Activated CD8-positive, alpha-beta memory T cell treated with anti-CD3 and anti-CD28 coated beads for 36 hours (primary cell): Measurements from ENCODE around the gene UROC1. TPM values are rescaled to one million over a fixed set of nuclear protein-coding genes. Genes with fewer than 3 reads are reported as not detected.

ENCODE experiments used
- CTCF ChIA-PET: fragments of 350-600 bp; sonication (Branson Sonifier 250); formaldehyde crosslinking; loops from one replicate; lab custom pipeline; 2021; ENCODE audit warnings: antibody characterized with exemption; lab: Charles Lee
- POLR2A ChIA-PET: fragments of 350-600 bp; sonication (Branson Sonifier 250); formaldehyde crosslinking; loops from one replicate; lab custom pipeline; 2021; ENCODE audit warnings: antibody characterized with exemption; lab: Charles Lee
- total RNA-seq, 2 experiments: library from RNA; stranded (reverse); gene quantifications; one replicate each; pipeline ENCODE4 v1.2.3, GENCODE V29; 2021

UROC1 gene
- total RNA-seq, 2 experiments from 2014 or later = not detected

- CTCF ChIA-PET = no interaction called here
- POLR2A ChIA-PET = no interaction called here
Observed at GRCh38 chr3:126486360-126486847, 31.2 kb downstream of the UROC1 start.

DNA sequence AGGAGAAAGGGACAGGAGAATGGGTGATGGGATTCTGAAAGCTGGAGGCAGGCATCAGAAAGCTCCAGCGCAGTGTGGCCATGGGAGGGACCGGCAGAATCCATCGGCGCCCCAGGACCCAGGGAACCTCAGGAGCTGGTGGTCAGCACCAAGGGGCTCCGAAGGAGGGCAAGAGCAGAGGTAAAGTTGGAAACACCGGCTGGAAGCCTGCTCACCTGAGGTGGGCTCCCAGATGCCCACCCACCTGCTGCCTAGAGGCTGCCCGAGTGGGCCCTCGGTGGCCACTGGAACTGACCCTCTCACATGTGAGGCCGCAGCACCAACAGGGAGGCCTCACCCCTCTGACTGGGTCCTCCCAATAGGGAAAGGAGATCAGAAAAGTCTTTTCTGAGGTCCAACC is 31.6 kb downstream of the UROC1 start:
- POLR2A ChIA-PET = no interaction called here
- CTCF ChIA-PET = interaction anchor here (1.0 kb wide), 1 partner anchor 11 kb away, joined by 3 read pairs; no protein-coding TSS in a partner anchor

GRCh38 chr3:126485176-126485897 is 32.2 kb downstream of the UROC1 start:
- CTCF ChIA-PET = interaction anchor here (1.0 kb wide), 1 partner anchor 11 kb away, joined by 3 read pairs; no protein-coding TSS in a partner anchor
- POLR2A ChIA-PET = no interaction called here

DNA sequence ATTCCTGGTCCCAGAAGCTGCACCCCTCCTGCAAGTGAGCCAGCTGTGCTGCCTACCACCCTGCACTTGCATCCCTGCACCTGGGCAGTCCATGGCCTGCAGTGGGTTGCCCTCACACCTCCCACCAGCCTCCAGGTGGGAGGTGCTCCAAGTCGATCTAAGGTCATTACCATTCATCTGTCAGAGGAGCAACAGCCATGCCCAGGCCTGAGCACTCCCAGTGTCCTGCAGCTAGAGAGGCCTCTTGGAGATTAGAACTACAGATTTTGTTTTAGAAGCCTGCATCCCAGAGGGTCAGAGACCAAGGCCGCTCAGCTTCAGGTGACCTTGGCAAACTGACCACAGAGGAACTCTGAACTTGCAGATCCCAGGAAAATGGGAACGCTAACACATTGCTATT is 32.9 kb downstream of the UROC1 start:
- CTCF ChIA-PET = interaction anchor here (1.0 kb wide), 1 partner anchor 12 kb away, joined by 3 read pairs; no protein-coding TSS in a partner anchor
- POLR2A ChIA-PET = no interaction called here

- ChIA-PET POLR2A (no interaction called here), CTCF (no interaction called here)
Observed at GRCh38 chr3:126484148-126484547, 33.4 kb downstream of the UROC1 start.

DNA sequence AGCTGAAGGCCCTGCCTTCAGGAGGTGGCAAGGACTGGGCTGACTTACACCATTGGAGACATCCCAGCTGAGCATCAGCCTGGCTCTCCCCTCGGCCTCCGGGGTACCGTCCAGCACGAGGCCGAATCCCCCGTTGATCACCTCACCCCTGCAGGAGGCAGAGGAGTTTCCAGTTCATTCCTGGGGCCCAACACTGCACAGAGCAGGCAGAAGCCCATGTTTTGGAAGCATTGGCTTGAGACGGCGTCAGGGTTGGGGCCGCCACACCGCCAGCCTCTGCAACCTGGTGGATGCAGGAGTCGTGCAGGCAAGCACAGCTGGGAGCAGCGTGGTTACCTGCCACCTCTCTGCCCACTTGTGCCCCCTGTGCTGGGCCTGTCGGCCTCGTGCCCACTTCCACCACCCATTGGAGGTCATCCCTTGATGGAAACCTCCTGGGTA is 34.2 kb downstream of the UROC1 start:
- CTCF ChIA-PET = no interaction called here
- POLR2A ChIA-PET = no interaction called here

- ChIA-PET CTCF (interaction anchor here (1.3 kb wide), 1 partner anchor 349 kb away, joined by 3 read pairs; no protein-coding TSS in a partner anchor), POLR2A (no interaction called here)
Observed at GRCh38 chr3:126482503-126483255, 34.9 kb downstream of the UROC1 start.

DNA sequence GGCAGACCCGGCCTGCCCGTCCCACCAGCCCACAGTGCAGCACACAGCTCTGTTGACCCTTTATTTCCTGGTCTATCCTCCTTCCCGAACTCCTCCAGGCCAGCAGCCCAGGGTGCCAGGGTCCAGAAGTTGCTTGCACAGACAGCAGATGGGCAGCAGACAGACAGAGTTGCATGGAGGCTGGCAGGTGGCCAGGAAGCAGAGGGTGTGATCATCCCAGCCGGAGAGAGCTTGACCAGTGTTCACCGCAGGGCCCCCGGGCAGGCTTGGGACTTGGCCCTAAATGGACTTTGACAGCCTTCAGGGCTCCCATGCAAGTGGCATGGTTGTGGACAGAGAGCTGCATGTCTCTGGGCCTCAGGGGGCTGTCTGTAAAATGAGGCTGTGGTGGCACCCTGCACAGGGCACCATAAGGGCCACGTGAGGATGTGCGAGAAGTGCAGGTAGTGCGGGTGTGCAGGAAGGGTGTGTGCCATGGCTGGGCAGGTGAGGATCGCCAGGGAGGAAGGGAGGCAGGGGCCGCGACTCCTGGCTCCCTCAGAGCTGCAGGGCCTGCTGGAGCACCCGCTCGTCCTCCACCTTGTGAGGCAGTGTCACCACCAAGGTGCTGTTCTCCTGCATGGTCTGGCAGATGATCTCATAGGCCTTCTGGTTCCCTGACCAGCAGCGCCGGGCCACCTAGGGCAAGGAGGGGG is 35.6 kb downstream of the UROC1 start:
- ChIA-PET POLR2A (no interaction called here), CTCF (interaction anchor here (1.3 kb wide), 1 partner anchor 348 kb away, joined by 3 read pairs; no protein-coding TSS in a partner anchor)

GRCh38 chr3:126480861-126481260 is 36.7 kb downstream of the UROC1 start:
- ChIA-PET POLR2A (no interaction called here), CTCF (no interaction called here)

DNA sequence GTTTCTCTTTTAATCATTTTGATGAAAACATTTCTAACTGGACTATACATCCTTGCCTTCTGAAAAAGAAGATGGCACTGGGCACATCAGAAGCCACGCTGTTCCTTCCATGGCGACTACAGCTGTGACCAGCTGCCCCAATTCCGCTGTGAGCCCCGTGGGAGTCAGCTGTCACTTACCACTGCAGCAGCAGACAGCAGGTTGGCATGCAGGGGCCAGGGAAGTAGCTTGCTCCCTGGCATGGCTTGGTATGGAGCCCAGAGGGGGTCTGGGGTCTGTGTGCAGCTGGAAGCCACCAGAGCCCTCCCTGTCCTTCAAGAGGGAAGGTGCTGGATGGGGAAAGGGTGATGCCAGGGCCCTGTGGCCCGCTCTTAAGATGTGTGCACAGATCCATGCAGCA is 37.4 kb downstream of the UROC1 start:
- ChIA-PET POLR2A (no interaction called here), CTCF (no interaction called here)

GRCh38 chr3:126479642-126480041 is 37.9 kb downstream of the UROC1 start:
- POLR2A ChIA-PET = no interaction called here
- CTCF ChIA-PET = no interaction called here

DNA sequence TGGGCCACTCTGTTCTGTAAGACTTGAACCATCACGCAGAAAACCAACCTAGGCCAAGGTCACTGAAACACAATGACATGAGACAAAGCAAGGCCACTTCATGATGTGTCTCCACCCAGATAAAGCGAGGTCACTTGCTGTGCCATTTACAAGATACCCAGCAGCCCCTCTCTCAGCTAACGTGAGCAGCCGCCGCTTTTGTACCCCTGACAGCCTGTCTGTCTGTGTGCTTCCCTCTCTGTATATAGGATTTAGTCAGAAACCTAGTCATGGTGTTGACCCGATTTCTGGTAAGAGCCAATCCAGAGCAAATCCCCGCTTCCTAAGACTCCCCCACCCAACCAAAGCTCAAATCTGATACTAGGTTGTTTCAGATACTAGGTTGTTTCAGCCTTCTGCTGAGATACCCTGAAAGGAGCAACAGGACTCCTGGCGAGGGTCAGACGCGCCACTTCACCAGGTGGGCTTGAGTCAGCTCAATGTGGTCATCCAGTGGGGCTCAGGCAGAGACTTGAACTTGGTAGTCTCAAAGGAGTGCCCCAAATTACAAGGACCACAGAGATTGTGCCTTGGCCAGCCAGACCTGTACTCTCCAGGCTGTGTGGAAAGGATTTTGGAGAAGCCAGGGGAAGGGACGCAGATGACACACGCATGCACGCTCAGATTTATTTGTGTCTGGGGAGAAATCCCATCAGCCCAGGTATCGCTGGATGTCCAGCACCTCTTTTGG is 38.8 kb downstream of the UROC1 start:
- CTCF ChIA-PET = no interaction called here
- POLR2A ChIA-PET = no interaction called here

GRCh38 chr3:126477061-126477380 is 40.6 kb downstream of the UROC1 start:
- POLR2A ChIA-PET = no interaction called here

DNA sequence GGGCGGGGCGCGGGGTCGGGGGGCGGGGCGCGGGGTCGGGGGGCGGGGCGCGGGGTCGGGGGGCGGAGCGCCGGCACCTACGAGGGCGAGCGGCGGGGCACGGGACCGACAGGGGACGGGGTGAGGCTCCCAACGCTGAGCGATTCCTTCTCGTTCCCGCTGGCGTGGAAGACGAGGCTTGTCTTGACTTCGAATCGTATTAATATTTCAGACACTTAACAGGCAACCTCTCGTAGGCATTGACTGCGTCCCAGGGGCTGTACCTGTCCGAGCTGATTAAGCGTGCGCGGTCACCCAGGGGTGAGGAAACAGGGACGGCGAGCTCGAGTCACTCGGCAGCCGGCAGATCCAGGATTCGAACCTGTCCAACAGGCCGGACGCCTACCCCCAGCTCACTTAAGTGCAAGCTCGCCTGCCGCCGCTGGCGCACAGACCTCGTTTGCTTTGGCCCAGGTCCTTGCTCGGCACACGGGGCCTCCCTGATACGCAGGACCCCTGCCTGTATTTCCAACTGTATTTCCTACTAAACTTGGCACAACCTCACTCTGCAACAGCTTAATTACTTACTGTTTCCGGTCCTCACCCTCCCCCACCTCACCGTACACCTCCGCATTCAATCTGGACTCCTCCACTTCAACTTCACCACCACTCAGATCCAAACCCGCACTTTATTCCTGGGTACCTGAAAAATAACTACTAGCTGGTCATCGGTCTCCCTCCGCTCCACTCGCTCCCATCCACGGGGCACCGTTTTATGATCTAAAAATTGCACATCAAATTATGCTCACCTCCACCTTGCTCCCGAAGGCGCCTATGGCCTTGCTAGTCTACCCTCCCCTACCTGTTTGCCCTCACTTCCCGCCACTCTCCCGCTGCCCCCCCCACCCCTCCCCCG is 41.2 kb downstream of the UROC1 start:
- POLR2A ChIA-PET = interaction anchor here (0.6 kb wide), 1 partner anchor 339 kb away, joined by 3 read pairs; no protein-coding TSS in a partner anchor
- CTCF ChIA-PET = interaction anchor here (1.2 to 1.4 kb wide), 2 partner anchors 46 to 506 kb away, joined by 3 to 5 read pairs; partner anchors contain the start of gene PLXNA1

More at GRCh38 chr3:126477061-126477380, 40.6 kb downstream of the UROC1 start:
- CTCF ChIA-PET = interaction anchor here (1.4 kb wide), 1 partner anchor 505 kb away, joined by 5 read pairs; the partner anchor contains the start of gene PLXNA1

GRCh38 chr3:126475413-126476114 is 42.0 kb downstream of the UROC1 start, which contains the start of gene ZXDC:
Gene ZXDC (minus strand): TSS chr3:126475891. CDS start chr3:126475865, 26 bp downstream.
- POLR2A ChIA-PET = interaction anchor here (0.6 kb wide), 2 partner anchors 338 to 880 kb away, joined by 3 to 4 read pairs; no protein-coding TSS in a partner anchor
- CTCF ChIA-PET = interaction anchor here (1.2 kb wide), 1 partner anchor 47 kb away, joined by 3 read pairs; no protein-coding TSS in a partner anchor

- ChIA-PET CTCF (interaction anchor here (1.2 kb wide), 1 partner anchor 47 kb away, joined by 3 read pairs; no protein-coding TSS in a partner anchor), POLR2A (interaction anchor here (0.6 kb wide), 1 partner anchor 879 kb away, joined by 4 read pairs; no protein-coding TSS in a partner anchor)
Observed at GRCh38 chr3:126474498-126475412, 42.8 kb downstream of the UROC1 start.
